Measurements from ENCODE around the gene NUP210.

NUP210 gene

DNA sequence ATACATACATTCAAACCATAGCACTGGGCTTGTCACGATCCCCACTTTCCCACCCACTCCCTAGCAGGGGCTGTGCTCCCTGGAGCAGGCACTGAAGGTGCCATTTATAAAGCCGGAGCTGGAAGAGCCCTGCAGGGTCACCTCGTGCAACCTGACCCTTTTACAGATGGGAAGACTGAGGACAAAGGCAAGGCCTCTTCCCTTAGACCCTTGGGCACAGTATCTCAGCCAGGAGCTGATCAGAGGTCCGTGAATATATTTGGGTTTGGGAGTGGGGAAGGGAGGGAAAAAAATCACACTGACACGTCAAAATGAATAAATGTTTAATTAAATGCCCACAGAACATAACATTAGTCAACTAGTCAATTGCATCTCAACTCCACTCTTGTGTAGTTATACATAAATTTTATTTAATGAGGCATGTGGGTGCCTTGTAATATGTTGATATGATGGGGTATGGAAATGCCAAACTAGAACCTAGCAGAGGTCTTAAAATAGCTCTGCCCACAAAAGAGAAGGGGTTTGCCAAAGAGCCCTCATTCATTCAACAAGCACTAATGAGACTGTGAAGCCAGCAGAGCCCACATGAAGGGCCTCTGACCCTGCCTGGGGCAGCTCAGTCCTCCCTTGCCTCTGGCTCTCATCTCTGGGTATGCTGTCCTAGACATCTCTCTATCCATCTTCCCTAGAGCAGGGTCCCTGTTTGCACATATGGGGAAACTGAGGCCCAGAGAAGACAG, 119.4 kb downstream of the NUP210 start:
- in situ Hi-C loops (cut with MboI; ENCODE audit: low sequenced_read_pairs) = no loop called here

DNA sequence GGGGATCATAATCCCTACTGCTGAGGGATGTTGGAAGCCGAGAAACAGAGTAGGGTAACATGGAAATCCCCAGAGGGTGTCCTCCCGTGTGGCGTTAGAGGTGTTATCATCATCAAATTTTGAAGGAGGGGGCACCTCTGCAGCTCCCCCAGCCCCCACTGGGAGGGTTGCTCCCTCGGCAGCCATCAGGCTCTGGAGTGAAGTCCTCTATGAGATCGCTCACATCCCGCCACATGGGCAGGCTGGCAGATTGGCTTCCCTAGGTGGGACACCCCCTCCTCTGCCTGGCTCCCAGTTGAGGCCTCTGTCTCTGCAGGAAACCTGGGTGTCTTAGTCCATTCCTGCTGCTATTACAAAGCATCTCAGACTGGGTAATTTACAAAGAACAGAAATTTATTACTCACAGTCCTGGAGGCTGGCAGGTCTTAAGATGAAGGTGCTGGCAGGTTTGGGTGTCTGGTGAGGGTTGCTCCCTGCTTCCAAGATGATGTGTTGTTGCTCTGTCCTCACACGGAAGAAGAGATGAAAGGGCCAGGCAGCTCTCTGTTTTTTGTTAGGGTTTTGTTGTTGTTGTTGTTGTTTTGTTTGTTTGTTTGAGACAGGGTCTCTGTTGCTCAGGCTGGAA, 120.5 kb downstream of the NUP210 start:
- in situ Hi-C loops (cut with MboI; ENCODE audit: low sequenced_read_pairs) = no loop called here

- in situ Hi-C loops (cut with MboI; ENCODE audit: low sequenced_read_pairs) = no loop called here
Measured at GRCh38 chr3:13296662-13297061, 123.5 kb downstream of the NUP210 start.

GRCh38 chr3:13294442-13295351, 125.4 kb downstream of the NUP210 start:
- in situ Hi-C loops (cut with MboI; ENCODE audit: low sequenced_read_pairs) = no loop called here

- in situ Hi-C loops (cut with MboI; ENCODE audit: low sequenced_read_pairs) = no loop called here
Measured at GRCh38 chr3:13292375-13292774, 127.7 kb downstream of the NUP210 start.

DNA sequence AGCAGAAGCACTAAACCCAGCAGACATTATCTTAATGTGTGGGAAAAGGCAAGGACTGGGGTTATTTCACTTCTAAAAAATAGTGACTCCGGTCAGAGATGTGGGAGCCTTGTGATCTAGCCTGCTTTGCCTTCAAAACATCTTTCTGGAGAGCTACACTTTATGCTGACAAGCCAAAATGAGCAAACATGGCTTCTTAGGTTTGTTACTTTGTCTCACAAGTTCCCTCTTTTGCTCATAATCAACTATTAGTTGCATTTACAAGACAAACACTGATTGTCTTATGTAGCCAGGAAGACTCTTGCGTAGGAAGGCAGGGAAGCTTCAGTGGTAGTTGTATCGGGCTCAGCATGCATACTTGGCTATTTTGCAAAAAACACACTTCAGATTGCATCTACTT, 129.2 kb downstream of the NUP210 start:
- in situ Hi-C loops (cut with MboI; ENCODE audit: low sequenced_read_pairs) = no loop called here

GRCh38 chr3:13289771-13290285, 130.3 kb downstream of the NUP210 start:
- in situ Hi-C loops (cut with MboI; ENCODE audit: low sequenced_read_pairs) = no loop called here

GRCh38 chr3:13288732-13289718, 131.1 kb downstream of the NUP210 start:
- in situ Hi-C loops (cut with MboI; ENCODE audit: low sequenced_read_pairs) = no loop called here

GRCh38 chr3:13287833-13288232, 132.3 kb downstream of the NUP210 start:
- in situ Hi-C loops (cut with MboI; ENCODE audit: low sequenced_read_pairs) = no loop called here

GRCh38 chr3:13286873-13287272, 133.2 kb downstream of the NUP210 start:
- in situ Hi-C loops (cut with MboI; ENCODE audit: low sequenced_read_pairs) = no loop called here

DNA sequence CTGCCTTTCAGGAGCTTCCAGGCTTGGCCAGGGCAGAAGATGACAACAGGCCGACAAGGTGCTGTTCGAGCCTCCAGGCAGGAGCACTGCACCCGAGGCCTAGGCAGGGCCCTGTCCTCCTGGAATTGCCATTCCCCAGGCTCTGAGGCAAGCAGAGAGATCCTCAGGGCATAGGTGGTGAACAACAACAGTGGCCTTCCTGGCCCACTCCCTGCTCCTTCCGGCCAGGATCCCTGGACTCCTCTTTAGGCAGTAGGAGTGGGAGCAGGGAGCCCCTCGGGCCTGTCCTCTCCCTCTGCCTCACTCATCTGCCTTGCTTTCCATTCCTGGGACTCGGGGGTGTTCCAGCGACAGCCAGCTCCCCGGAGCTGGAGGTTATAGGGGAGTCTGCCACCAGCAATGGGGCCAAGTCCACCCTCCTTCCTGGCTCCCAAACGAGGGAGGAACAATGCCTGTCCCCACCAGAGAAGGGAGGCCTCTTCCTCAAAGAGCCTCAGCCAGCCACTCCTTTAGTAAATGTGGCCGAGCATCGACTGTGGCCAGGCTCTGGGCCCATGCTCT, 135.0 kb downstream of the NUP210 start:
- in situ Hi-C loops (cut with MboI; ENCODE audit: low sequenced_read_pairs) = no loop called here

GRCh38 chr3:13283877-13284264, 136.3 kb downstream of the NUP210 start:
- in situ Hi-C loops (cut with MboI; ENCODE audit: low sequenced_read_pairs) = no loop called here

DNA sequence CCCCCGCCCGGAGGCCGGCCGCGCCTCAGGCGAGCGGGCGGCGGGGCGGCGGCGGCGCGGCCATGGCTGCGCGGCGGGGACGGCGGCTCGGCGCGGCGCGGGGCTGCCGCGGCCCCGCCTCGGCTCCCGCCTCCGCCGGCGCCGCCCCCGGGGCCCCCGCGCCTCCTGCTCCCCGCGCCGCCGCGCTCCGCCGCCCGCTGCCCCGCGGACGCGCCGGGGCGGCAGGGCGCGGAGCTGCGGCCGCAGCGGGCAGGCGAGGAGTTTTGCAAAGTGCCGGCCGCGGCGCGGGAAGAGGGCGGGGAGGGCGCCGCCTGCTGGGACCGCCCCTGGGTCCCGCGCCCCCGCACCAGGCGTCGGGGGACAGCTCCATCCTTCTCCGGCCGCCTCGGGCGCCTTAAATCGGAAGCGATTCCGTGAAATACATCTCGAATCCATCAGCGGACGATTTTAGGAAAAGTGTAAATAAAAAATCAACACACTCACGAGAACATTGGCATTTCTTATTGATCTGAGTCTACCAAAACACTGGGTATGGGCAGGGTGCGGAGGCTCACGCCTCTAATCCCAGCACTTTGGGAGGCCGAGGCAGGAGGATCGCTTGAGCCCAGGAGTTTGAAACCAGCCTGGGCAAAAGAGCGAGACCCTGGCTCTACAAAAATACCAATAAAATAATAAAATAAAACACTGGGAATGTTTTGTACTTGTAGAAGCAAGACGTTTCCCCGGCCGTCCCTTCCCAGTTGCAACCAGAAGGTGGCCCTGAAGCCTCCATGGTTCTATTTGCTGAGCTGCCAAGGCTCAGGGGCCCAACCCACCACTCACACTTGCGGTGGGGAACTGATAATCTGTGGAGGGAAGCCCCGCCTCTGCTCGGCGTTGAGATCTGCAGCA, 136.9 kb downstream of the NUP210 start:
- in situ Hi-C loops (cut with MboI; ENCODE audit: low sequenced_read_pairs) = no loop called here

DNA sequence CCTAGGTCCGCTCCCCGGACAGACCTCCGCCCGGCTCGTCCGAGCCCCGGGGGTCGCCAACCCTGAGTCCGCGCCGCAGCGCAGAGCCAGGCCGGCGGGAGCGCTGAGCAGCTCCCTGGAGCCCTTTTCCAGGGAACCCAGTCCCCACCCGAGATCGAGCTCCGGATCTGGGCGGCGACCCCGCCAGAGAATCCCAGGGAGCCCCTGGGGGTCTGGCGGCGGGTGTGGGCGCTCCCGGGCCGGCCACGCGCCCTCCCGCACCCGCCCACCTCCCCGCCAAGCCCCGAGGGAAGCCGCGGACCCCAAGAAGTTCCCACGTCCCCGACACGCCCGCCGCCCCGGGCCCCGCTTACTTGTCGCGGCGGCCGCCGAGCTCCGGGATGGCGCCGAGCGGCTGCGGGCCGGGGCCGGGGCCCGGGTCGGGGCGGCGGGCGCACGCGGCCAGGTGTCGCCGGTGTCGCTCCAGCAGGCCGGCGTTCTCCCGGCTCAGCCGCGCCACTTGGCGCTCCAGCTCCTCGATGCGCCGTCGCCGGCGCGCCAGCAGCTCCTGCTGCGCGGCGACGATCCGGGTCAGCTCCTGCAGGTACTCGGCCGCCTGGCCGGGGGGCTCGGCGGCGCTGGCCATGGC, 137.7 kb downstream of the NUP210 start:
- in situ Hi-C loops (cut with MboI; ENCODE audit: low sequenced_read_pairs) = no loop called here

DNA sequence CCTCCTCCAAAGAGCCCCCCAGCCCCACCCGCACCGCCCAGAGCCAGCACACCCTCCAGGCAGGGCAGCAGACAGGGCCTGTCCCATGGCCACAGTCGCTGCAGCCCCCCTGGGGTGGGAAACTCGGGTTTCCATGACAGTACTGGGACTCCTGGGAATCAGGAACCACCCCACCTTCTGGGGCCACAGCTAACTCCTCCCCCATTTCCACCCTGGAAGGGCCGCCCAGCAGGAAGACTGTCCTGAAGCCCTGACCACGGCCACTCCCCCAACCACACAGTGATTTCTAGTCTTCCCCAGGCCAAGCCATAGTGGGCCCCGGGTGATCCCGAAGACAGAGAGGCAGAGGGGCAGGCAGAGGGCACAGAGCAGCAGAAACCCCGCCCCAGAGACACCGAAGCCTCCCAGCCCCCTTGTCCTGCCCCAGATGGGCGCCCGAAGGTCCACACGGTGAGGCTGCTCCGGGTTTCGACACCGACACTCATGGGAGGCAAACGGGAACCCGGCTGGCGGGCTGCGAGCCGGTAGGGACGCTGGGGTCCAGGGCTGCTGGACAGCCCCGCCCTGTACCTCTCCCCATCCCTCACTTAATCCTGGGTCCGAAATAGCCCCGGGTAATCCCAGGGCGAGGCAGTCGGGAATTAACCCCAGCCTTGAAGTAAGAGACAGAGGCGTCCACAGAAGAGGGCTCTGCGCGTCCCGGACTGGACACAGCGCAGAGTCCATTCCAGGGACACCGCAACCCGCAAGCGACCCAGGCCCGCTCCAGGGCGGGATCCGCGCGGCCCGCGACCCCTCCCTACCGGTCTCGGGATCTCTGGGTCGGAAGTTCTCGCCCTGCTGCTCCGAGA, 138.4 kb downstream of the NUP210 start:
- in situ Hi-C loops (cut with MboI; ENCODE audit: low sequenced_read_pairs) = no loop called here

GRCh38 chr3:13280811-13281506, 139.2 kb downstream of the NUP210 start:
- in situ Hi-C loops (cut with MboI; ENCODE audit: low sequenced_read_pairs) = no loop called here

Measured in HL-60/S4 treated with retinoic acid at 250 ng/mL for 4 days and 3 days (cell line).